ENCODE data around the gene GALNTL6. TPM values are rescaled to one million over a fixed set of nuclear protein-coding genes. Genes with fewer than 3 reads are reported as not detected.

Gene GALNTL6
- polyA plus RNA-seq, 1 donor from 2014 or later: 14.9 TPM

GRCh38 chr4:172758586-172759340 lies 945.6 kb downstream of the GALNTL6 start:
- H3K9me2 ChIP-seq (ENCODE audit: insufficient read depth, low read length): no peaks in the 10 kb centered on the region
- no peak overlapping the region for H3K9ac ChIP-seq (ENCODE audit: low read length)
- no peaks in the 10 kb centered on the region for H3K79me2 ChIP-seq (replicated peaks; ENCODE audit: insufficient read depth, low read length)
- H4K20me1 ChIP-seq (ENCODE audit: insufficient read depth): no peaks in the 10 kb centered on the region
- H3K4me2 ChIP-seq (ENCODE audit: low read length): no peak overlapping the region
- H3K9me3 ChIP-seq (ENCODE audit: low read length): no peaks in the 10 kb centered on the region
- H3K36me3 ChIP-seq (ENCODE audit: insufficient read depth, low read length): no peaks in the 10 kb centered on the region
- H2AFZ ChIP-seq (ENCODE audit: low read depth, low read length): no peak overlapping the region
- no peak overlapping the region for H3K27ac ChIP-seq (ENCODE audit: low read length)
- TF ChIP-seq TAF1 (IDR thresholded peaks at IDR 0.05; ENCODE audit: low read depth): no peak
- TF ChIP-seq POLR2AphosphoS5 (IDR thresholded peaks at IDR 0.05): no peak
- TF ChIP-seq EP300 (conservative IDR thresholded peaks at IDR 0.05; ENCODE audit: poor library complexity, severe bottlenecking): no peak
- TF ChIP-seq REST (IDR thresholded peaks at IDR 0.05; ENCODE audit: borderline replicate concordance): no peak
- TF ChIP-seq CTCF (IDR thresholded peaks at IDR 0.05; ENCODE audit: poor library complexity, severe bottlenecking): no peak
- no peak for TF ChIP-seq SMC3 (conservative IDR thresholded peaks at IDR 0.05; ENCODE audit: poor library complexity)
- no peak for TF ChIP-seq MXI1 (conservative IDR thresholded peaks at IDR 0.05; ENCODE audit: poor library complexity, severe bottlenecking)
- no peak for TF ChIP-seq RAD21 (conservative IDR thresholded peaks at IDR 0.05)
- TF ChIP-seq EZH2 (IDR thresholded peaks at IDR 0.05; ENCODE audit: borderline replicate concordance, insufficient read depth, low read length, poor library complexity, severe bottlenecking): no peak
- H3K27me3 ChIP-seq (ENCODE audit: insufficient read depth, low read depth, low read length): no peaks in the 10 kb centered on the region
- H3F3A ChIP-seq (ENCODE audit: insufficient read depth, low read length, poor library complexity, severe bottlenecking): no peaks in the 10 kb centered on the region
- no peak overlapping the region for H3K4me3 ChIP-seq (ENCODE audit: low read length)

GRCh38 chr4:172760512-172760911 lies 947.3 kb downstream of the GALNTL6 start:
- no peak overlapping the region for H3K4me3 ChIP-seq (ENCODE audit: low read length)
- H2AFZ ChIP-seq (ENCODE audit: low read depth, low read length): no peak overlapping the region
- no peak overlapping the region for H3K9ac ChIP-seq (ENCODE audit: low read length)
- no peaks in the 10 kb centered on the region for H3F3A ChIP-seq (ENCODE audit: insufficient read depth, low read length, poor library complexity, severe bottlenecking)
- no peaks in the 10 kb centered on the region for H3K9me2 ChIP-seq (ENCODE audit: insufficient read depth, low read length)
- no peak overlapping the region for H3K27ac ChIP-seq (ENCODE audit: low read length)
- no peaks in the 10 kb centered on the region for H3K9me3 ChIP-seq (ENCODE audit: low read length)
- no peaks in the 10 kb centered on the region for H3K79me2 ChIP-seq (replicated peaks; ENCODE audit: insufficient read depth, low read length)
- TF ChIP-seq POLR2AphosphoS5 (IDR thresholded peaks at IDR 0.05) (no peak), RAD21 (conservative IDR thresholded peaks at IDR 0.05) (no peak), REST (IDR thresholded peaks at IDR 0.05; ENCODE audit: borderline replicate concordance) (no peak), MXI1 (conservative IDR thresholded peaks at IDR 0.05; ENCODE audit: poor library complexity, severe bottlenecking) (no peak)
- no peaks in the 10 kb centered on the region for H3K36me3 ChIP-seq (ENCODE audit: insufficient read depth, low read length)
- no peak overlapping the region for H3K4me2 ChIP-seq (ENCODE audit: low read length)
- H4K20me1 ChIP-seq (ENCODE audit: insufficient read depth): no peaks in the 10 kb centered on the region
- no peaks in the 10 kb centered on the region for H3K27me3 ChIP-seq (ENCODE audit: insufficient read depth, low read depth, low read length)
